H1 (cell line): ENCODE data around the gene NPC1L1. TPM values are rescaled to one million over a fixed set of nuclear protein-coding genes. Genes with fewer than 3 reads are reported as not detected.

Experiments
- CHD2 ChIP-seq: IDR thresholded peaks from 2 replicates; pipeline ENCODE4 v1.6.1; 2012; ENCODE audit warnings: low read length, improper control_type of control experiment
- RFX5 ChIP-seq: IDR thresholded peaks from 2 replicates; pipeline ENCODE4 v1.6.1; 2011; ENCODE audit warnings: low read depth, low read length, improper control_type of control experiment, borderline replicate concordance
- TCF12 ChIP-seq: IDR thresholded peaks from 2 replicates; pipeline ENCODE4 v1.6.1; 2011; ENCODE audit warnings: low read depth, mild to moderate bottlenecking, low read length
- TEAD4 ChIP-seq: IDR thresholded peaks from 2 replicates; pipeline ENCODE4 v1.6.1; 2012; ENCODE audit warnings: low read depth, low read length, inconsistent platforms, mixed read lengths
- ZNF274 ChIP-seq: IDR thresholded peaks from 2 replicates; pipeline ENCODE4 v1.7.0; 2012; ENCODE audit warnings: low read length, borderline replicate concordance; ENCODE audit errors: extremely low read depth
- polyA plus RNA-seq, 7 experiments: library from polyadenylated mRNA; depleted of rRNA in 3 of 7; stranded (reverse) in 5 of 7; unstranded in 2 of 7; fragments of >200 nt in 5 of 7; fragments of 200-250 nt in 2 of 7; gene quantifications; 1 replicate in 5 of 7; 2 replicates in 1 of 7; 4 replicates in 1 of 7; pipeline versions ENCODE4 v1.2.1 to v1.2.3, GENCODE V29; 2011 to 2013; ENCODE audit warnings: missing spikeins in 2 of 7, mixed read lengths in 2 of 7
- total RNA-seq: library from RNA; stranded (reverse); fragmentation: NEBNext Ultra II Directional; extraction: Animal tissue kit (Norgen Biotek cat#: 25700); gene quantifications from 2 replicates; pipeline ENCODE4 v1.2.1, GENCODE V29; 2021
- TF ChIP-seq, protein P1 (sequence below): fragments of 300-600 bp; sonication (generic); IDR thresholded peaks from 2 replicates; pipeline ENCODE4 v1.7.1; 2012; ENCODE audit warnings: low read length, moderate library complexity, mild to moderate bottlenecking, inconsistent platforms; ENCODE audit not compliant: insufficient replicate concordance
- TF ChIP-seq, protein P2 (sequence below): IDR thresholded peaks from 2 replicates; pipeline ENCODE4 v1.6.1; 2012; ENCODE audit warnings: low read length, inconsistent platforms

The NPC1L1 gene
- total and polyA plus RNA-seq, 2 of the 8 experiments (the other 6 are each of a cell fraction or from before 2014, with no cell fraction given): 0.06 to 0.21 TPM

DNA sequence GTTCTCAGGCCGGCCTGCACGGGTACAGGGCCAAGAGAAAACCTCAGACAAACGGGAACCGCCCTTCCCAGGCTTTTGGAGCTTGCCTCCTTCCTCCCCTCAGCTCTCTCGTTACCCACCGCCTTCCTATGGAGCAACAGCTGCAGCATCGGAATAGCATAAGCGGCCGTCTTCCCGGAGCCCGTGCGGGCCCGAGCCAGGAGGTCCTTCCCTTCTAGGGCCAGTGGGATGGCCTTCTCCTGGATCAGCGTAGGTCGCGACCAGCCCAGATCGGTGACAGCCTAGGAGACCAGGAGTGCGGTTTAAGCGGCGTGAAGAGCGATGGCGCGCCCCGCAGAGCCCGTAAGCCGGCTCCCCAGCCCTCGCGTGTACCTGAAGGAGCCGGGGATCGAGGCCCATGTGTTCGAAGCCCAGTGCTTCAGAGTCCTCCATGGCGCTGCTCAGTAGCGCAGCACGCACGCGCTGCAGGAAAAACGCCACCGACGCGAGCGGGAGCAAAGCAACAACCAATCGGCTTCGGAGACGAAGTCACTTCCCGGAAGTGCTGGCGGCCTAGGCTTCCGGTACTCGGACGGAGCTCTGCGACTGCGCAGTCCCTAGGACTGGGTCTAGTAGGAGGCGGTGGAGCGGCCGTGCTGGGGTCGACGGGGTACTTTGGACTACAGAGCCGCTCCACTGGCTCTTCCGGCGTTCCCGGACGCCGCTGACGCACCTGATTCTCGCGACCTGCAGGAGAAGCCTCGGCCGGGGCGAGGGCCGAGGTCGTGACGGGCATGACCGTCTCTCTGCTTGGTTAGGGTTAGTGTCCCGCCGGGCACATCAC lies 32.5 kb upstream of the NPC1L1 start, which contains the start of gene DDX56 (continued):
- TF ChIP-seq TCF12 (no peak), RFX5 (no peak), TEAD4 (no peak), ZNF274 (no peak), CHD2 (peak; percentile 58; the same call in 1 of the 2 replicates)
- TF ChIP-seq, protein P1, sequence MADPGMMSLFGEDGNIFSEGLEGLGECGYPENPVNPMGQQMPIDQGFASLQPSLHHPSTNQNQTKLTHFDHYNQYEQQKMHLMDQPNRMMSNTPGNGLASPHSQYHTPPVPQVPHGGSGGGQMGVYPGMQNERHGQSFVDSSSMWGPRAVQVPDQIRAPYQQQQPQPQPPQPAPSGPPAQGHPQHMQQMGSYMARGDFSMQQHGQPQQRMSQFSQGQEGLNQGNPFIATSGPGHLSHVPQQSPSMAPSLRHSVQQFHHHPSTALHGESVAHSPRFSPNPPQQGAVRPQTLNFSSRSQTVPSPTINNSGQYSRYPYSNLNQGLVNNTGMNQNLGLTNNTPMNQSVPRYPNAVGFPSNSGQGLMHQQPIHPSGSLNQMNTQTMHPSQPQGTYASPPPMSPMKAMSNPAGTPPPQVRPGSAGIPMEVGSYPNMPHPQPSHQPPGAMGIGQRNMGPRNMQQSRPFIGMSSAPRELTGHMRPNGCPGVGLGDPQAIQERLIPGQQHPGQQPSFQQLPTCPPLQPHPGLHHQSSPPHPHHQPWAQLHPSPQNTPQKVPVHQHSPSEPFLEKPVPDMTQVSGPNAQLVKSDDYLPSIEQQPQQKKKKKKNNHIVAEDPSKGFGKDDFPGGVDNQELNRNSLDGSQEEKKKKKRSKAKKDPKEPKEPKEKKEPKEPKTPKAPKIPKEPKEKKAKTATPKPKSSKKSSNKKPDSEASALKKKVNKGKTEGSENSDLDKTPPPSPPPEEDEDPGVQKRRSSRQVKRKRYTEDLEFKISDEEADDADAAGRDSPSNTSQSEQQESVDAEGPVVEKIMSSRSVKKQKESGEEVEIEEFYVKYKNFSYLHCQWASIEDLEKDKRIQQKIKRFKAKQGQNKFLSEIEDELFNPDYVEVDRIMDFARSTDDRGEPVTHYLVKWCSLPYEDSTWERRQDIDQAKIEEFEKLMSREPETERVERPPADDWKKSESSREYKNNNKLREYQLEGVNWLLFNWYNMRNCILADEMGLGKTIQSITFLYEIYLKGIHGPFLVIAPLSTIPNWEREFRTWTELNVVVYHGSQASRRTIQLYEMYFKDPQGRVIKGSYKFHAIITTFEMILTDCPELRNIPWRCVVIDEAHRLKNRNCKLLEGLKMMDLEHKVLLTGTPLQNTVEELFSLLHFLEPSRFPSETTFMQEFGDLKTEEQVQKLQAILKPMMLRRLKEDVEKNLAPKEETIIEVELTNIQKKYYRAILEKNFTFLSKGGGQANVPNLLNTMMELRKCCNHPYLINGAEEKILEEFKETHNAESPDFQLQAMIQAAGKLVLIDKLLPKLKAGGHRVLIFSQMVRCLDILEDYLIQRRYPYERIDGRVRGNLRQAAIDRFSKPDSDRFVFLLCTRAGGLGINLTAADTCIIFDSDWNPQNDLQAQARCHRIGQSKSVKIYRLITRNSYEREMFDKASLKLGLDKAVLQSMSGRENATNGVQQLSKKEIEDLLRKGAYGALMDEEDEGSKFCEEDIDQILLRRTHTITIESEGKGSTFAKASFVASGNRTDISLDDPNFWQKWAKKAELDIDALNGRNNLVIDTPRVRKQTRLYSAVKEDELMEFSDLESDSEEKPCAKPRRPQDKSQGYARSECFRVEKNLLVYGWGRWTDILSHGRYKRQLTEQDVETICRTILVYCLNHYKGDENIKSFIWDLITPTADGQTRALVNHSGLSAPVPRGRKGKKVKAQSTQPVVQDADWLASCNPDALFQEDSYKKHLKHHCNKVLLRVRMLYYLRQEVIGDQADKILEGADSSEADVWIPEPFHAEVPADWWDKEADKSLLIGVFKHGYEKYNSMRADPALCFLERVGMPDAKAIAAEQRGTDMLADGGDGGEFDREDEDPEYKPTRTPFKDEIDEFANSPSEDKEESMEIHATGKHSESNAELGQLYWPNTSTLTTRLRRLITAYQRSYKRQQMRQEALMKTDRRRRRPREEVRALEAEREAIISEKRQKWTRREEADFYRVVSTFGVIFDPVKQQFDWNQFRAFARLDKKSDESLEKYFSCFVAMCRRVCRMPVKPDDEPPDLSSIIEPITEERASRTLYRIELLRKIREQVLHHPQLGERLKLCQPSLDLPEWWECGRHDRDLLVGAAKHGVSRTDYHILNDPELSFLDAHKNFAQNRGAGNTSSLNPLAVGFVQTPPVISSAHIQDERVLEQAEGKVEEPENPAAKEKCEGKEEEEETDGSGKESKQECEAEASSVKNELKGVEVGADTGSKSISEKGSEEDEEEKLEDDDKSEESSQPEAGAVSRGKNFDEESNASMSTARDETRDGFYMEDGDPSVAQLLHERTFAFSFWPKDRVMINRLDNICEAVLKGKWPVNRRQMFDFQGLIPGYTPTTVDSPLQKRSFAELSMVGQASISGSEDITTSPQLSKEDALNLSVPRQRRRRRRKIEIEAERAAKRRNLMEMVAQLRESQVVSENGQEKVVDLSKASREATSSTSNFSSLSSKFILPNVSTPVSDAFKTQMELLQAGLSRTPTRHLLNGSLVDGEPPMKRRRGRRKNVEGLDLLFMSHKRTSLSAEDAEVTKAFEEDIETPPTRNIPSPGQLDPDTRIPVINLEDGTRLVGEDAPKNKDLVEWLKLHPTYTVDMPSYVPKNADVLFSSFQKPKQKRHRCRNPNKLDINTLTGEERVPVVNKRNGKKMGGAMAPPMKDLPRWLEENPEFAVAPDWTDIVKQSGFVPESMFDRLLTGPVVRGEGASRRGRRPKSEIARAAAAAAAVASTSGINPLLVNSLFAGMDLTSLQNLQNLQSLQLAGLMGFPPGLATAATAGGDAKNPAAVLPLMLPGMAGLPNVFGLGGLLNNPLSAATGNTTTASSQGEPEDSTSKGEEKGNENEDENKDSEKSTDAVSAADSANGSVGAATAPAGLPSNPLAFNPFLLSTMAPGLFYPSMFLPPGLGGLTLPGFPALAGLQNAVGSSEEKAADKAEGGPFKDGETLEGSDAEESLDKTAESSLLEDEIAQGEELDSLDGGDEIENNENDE: no peak
- TF ChIP-seq, protein P2, sequence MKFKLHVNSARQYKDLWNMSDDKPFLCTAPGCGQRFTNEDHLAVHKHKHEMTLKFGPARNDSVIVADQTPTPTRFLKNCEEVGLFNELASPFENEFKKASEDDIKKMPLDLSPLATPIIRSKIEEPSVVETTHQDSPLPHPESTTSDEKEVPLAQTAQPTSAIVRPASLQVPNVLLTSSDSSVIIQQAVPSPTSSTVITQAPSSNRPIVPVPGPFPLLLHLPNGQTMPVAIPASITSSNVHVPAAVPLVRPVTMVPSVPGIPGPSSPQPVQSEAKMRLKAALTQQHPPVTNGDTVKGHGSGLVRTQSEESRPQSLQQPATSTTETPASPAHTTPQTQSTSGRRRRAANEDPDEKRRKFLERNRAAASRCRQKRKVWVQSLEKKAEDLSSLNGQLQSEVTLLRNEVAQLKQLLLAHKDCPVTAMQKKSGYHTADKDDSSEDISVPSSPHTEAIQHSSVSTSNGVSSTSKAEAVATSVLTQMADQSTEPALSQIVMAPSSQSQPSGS: no peak
- TF ChIP-seq, all 59 proteins: peak for 19
